Glomerular visceral epithelial cell (primary cell): ENCODE data around the gene WSCD2.

Experiments used
- DNase-seq: peaks from one replicate; pipeline ENCODE4 v3.0.0-alpha.2; 2016; ENCODE audit errors: extremely low spot score

The WSCD2 gene

GRCh38 chr12:108127654-108128053 is 1.4 kb upstream of the WSCD2 start:
- no peak for DNase-seq

- no peak for DNase-seq
Measured at GRCh38 chr12:108128221-108129016, 669 bp upstream of the WSCD2 start.

GRCh38 chr12:108131035-108131434 is 1.9 kb downstream of the WSCD2 start:
- DNase-seq, result no peak

- DNase-seq, result no peak
Measured at GRCh38 chr12:108131657-108132126, 2.6 kb downstream of the WSCD2 start.

- DNase-seq, result no peak
Measured at GRCh38 chr12:108133482-108133881, 4.4 kb downstream of the WSCD2 start.

GRCh38 chr12:108134744-108135143 is 5.7 kb downstream of the WSCD2 start:
- DNase-seq, result no peak

GRCh38 chr12:108135627-108136026 is 6.5 kb downstream of the WSCD2 start:
- DNase-seq, result no peak

GRCh38 chr12:108136697-108137096 is 7.6 kb downstream of the WSCD2 start:
- DNase-seq, result no peak

GRCh38 chr12:108139454-108139853 is 10.4 kb downstream of the WSCD2 start:
- no peak for DNase-seq

- no peak for DNase-seq
Measured at GRCh38 chr12:108140501-108140900, 11.4 kb downstream of the WSCD2 start.

GRCh38 chr12:108141600-108142130 is 12.6 kb downstream of the WSCD2 start:
- DNase-seq, result no peak

- no peak for DNase-seq
Measured at GRCh38 chr12:108143144-108143543, 14.1 kb downstream of the WSCD2 start.

- no peak for DNase-seq
Measured at GRCh38 chr12:108144080-108144479, 15.0 kb downstream of the WSCD2 start.

- DNase-seq, result no peak
Measured at GRCh38 chr12:108145011-108145410, 15.9 kb downstream of the WSCD2 start.

GRCh38 chr12:108146035-108146893 is 17.2 kb downstream of the WSCD2 start:
- no peak for DNase-seq

GRCh38 chr12:108147279-108147678 is 18.2 kb downstream of the WSCD2 start:
- DNase-seq, result no peak

GRCh38 chr12:108148521-108149074 is 19.5 kb downstream of the WSCD2 start:
- no peak for DNase-seq

- no peak for DNase-seq
Measured at GRCh38 chr12:108150436-108150835, 21.3 kb downstream of the WSCD2 start.

GRCh38 chr12:108151533-108152169 is 22.6 kb downstream of the WSCD2 start:
- no peak for DNase-seq

GRCh38 chr12:108152170-108152538 is 23.1 kb downstream of the WSCD2 start:
- no peak for DNase-seq

- no peak for DNase-seq
Measured at GRCh38 chr12:108156717-108157116, 27.6 kb downstream of the WSCD2 start.
